IMR-90 (cell line): ENCODE measurements around the gene PNKD.

ENCODE experiments used
- CHD1 ChIP-seq: IDR thresholded peaks from 2 replicates; pipeline ENCODE4 v1.6.1; 2012; ENCODE audit warnings: low read depth, low read length, improper control_type of control experiment
- CTCF ChIP-seq: conservative IDR thresholded peaks from 2 replicates; pipeline ENCODE4 v1.5.1; 2012; ENCODE audit warnings: mild to moderate bottlenecking, low read depth, low read length, improper control_type of control experiment
- ELK1 ChIP-seq: fragments of 150-350 bp; IDR thresholded peaks from 2 replicates; pipeline ENCODE4 v1.6.1; 2016; ENCODE audit warnings: low read depth, mild to moderate bottlenecking, low read length, moderate library complexity, borderline replicate concordance
- FOS ChIP-seq: fragments of 150-350 bp; IDR thresholded peaks from 2 replicates; pipeline ENCODE4 v1.6.1; 2016; ENCODE audit warnings: low read depth, low read length
- MAFK ChIP-seq: IDR thresholded peaks from 2 replicates; pipeline ENCODE4 v1.6.1; 2012; ENCODE audit warnings: low read depth, low read length, improper control_type of control experiment
- MXI1 ChIP-seq: IDR thresholded peaks from 2 replicates; pipeline ENCODE4 v1.6.1; 2012; ENCODE audit warnings: low read depth, mild to moderate bottlenecking, low read length, moderate library complexity, borderline replicate concordance
- NFE2L2 ChIP-seq: fragments of 150-350 bp; IDR thresholded peaks from 2 replicates; pipeline ENCODE4 v1.6.1; 2016; ENCODE audit warnings: low read depth, mild to moderate bottlenecking, low read length
- POLR2A ChIP-seq: IDR thresholded peaks from 2 replicates; pipeline ENCODE4 v1.6.1; 2012; ENCODE audit warnings: mild to moderate bottlenecking, low read depth, low read length
- RFX5 ChIP-seq: IDR thresholded peaks from 2 replicates; pipeline ENCODE4 v1.8.0; 2012; ENCODE audit warnings: low read depth, mild to moderate bottlenecking, low read length, moderate library complexity
- SMC3 ChIP-seq: fragments of 150-350 bp; IDR thresholded peaks from 2 replicates; pipeline ENCODE4 v1.6.1; 2016; ENCODE audit warnings: low read depth, mild to moderate bottlenecking, antibody characterized with exemption, low read length, moderate library complexity

- TF ChIP-seq CTCF (no peak), RFX5 (no peak), POLR2A (no peak), SMC3 (no peak), MAFK (no peak), MXI1 (no peak), ELK1 (no peak), NFE2L2 (no peak), CHD1 (no peak), FOS (no peak)
Observed at GRCh38 chr2:218315397-218315796, 45.1 kb downstream of the PNKD start.
